ENCODE data around the gene SLC25A29.
"Not testable (repeated sequence)": the region's sequence is repeated elsewhere in the genome, so short reads cannot be mapped to it uniquely, and the experiment has no call there.

SLC25A29 gene

GRCh38 chr14:100330388-100330931 lies 24.2 kb upstream of the SLC25A29 start:
- DNase-seq, result no peak

- DNase-seq, result no peak
Measured at GRCh38 chr14:100330007-100330344, 23.7 kb upstream of the SLC25A29 start.

GRCh38 chr14:100329233-100330006 lies 23.2 kb upstream of the SLC25A29 start:
- DNase-seq, result no peak

- no peak for DNase-seq
Measured at GRCh38 chr14:100328495-100329163, 22.4 kb upstream of the SLC25A29 start.

- DNase-seq, result no peak
Measured at GRCh38 chr14:100327128-100327527, 20.9 kb upstream of the SLC25A29 start.

DNA sequence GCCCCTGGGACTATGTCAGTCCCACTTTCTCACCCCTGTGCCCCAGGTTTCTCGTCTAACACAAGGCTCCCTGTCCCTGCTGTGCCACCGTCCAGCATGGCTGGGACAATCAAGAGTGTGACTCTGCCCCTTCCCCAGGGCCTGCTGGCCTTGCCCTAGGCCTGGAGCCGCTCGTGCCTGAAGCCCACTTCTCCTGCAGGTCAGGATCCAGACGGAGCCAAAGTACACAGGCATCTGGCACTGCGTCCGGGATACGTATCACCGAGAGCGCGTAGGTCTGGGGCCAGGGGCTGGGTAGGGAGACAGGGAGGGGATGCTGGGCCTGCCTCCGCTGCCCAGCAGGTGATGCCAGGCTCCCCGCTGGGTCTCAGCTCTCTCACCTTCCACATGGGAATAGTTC lies 19.7 kb upstream of the SLC25A29 start:
- DNase-seq, result no peak

GRCh38 chr14:100325231-100325632 lies 19.0 kb upstream of the SLC25A29 start:
- no peak for DNase-seq

DNA sequence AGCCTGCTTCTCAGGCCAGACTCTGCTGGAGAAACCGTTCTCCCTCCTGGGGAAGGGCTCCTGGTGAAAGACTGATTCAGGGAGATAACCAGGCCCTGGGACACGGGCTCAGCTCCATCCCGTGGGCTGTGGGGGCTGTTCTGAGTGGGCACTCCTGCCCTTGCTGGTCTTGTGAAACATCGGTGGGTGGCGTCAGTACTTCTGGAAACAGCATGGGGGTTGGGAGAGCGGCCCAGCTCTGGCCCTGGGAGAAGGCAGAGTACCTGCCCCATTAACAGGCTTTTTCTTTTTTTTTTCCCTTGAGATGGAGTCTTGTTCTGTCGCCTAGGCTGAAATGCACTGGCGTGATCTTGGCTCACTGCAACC lies 17.7 kb upstream of the SLC25A29 start:
- DNase-seq, result no peak

GRCh38 chr14:100323121-100323941 lies 17.1 kb upstream of the SLC25A29 start, which contains the start of gene SLC25A47:
Gene SLC25A47, plus strand, starts transcription at chr14:100323339. Its CDS starts 76 bp downstream, at chr14:100323415.
- DNase-seq, result no peak

DNA sequence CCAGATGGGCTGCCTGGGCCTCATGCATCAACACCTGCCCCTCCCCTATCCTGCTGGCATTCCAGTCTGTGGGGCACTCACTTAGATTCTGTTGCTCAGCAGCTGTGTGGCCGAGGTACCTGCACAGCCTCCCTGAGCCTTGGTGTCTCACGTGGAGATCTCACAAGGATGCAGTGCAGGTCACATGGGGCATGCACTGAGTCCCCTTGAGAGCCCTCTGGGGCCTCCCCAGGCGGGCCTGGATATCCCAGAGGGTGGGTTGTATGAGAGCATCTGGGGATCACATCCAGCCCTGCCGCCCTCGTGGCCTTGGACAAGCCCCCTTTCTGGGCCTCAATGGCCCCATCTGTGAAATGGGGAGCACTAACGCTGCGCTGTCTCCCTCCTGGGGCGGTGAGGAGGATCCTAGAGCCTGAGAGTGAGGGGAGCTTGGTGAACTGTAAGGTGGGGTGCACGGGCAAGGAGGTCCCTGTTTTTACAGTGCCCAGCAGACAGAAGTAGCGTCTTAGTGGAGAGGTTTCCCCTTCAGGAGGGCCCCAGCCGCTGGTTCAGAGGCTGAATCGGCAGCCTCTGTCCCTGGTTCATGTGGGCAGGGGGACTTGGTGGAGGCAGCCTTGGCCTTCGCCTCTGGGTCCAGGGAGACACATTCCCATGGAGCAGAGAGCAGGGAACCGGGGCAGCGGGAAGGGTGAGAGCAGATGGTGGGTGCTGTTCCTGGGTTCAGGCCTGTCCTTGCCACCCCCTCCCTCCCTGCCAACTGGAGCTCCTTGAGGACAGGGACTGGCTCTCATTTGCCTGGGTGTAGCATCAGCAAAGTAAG lies 16.1 kb upstream of the SLC25A29 start:
- DNase-seq, result no peak

DNA sequence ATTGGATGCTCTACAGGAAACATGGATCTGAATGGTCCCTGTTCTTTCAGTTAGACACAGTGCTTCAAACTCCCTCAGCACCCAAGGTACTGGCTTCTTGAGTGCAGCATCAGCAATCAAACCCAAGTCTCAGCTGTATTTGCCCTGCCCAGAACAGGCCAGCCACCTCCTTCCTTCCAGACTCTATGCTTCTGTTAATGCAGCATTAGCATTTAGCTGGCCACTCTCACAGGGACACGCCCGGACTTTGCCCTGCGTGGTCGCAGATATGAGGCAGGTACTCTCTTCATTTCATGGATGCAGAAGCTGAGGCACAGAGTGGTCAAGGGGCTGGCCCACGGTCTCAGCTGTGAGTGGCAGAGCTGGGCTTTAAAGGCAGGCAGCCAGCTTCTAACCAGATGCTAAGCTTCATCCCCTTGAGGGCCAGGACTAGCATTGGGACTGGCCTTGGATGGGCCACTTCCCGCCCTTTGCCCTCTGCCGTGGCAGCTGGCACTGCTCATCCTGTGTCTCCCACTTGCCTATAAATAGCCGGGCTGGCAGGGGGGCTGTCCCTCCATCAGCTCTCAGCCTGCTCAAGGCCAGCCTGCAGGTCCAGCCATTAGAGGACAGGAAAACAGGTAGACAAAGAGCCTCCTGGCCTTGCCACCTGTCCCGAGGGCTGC lies 15.4 kb upstream of the SLC25A29 start:
- DNase-seq, result no peak

DNA sequence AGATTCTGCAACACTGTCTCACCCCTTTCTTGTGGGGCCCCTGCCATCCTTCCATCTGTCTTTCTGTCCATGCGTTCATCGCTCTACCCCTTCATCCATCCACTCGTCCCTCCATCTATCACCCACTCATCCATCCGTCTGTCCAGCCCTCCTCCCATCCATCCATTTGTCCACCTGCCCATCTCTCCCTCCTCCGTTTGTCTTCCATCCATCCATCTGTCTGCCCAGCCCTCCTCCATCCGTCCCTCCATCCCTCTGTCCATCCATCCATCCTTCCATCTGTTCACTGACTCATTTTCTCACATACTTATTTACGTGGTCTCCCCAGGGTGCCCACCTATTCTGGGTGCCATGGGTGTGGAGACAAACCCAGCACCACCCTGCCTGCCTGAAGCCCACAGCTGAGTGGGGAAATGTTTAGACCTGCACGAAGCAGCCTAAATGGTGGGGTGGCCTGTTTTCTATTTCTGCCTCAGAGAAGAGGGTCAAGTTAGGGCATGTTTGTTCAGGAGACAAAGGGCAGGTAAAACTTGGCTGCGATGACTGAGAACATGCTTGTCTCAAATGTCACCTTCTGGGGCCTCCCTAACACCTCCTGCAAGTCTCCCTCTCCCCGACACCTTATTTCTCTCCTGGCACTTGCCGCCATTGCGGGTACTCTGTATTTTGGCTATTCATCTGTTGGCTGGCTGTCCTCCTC lies 14.1 kb upstream of the SLC25A29 start:
- DNase-seq, result no peak

DNA sequence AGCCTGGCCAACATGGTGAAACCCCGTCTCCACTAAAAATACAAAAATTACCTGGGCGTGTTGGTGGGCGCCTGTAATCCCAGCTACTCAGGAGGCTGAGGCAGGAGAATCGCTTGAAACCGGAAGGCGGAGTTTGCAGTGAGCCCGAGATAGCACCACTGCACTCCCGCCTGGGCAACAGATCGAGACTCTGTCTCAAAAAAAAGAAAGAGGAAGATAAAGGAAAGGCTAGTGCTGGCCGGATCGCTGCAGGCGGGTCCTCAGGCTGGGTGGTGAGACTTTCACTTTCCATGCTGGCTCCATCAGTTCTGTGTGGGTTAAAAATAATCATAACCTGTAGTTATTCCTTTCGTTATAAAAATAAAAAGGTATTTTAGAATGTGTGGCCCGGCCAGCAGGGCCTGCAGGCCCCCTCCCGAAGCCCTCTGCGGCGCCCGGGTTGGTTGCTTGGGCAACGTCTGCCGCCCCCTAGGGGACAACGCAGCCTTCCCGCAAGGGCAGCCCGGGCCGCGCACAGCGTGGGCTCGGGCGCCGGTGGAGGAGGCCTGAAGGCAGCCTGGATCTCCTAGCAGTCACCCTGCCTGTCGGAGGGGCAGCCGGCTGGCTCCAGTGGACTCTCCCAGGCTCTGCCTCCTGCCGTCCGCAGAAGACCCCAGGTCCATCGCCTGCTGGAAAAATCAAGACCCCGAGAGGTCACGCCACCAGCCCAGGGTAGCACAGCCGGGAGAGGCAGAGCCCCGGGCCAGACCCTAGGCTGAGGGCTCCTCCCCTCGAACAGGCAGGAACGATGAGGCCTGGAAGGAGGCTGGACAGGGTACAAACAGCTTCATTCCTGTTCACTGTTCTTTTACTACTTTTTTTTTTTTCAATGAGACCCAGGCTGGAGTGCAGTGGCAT lies 11.9 kb upstream of the SLC25A29 start:
- peak; percentile 74 for DNase-seq

DNA sequence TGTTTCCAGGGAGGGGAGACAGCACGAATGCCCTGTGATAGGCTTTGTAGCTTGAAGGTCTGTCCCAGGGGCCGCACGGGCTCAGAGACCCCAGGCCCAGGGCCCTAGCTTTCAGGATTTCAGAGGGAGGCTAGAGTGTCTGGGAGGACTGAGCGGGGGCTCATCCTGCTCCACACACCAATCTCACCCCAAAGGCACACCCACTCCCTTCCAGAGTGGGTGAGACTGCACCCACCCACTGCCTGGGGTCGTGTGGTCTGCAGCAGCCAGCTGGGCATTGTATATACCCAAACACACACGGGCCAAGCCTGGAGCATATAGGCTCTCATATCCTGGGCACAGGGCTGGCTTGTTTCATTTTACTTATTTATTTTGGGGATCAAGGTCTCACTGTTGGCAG lies 11.1 kb upstream of the SLC25A29 start:
- DNase-seq, result no peak

DNA sequence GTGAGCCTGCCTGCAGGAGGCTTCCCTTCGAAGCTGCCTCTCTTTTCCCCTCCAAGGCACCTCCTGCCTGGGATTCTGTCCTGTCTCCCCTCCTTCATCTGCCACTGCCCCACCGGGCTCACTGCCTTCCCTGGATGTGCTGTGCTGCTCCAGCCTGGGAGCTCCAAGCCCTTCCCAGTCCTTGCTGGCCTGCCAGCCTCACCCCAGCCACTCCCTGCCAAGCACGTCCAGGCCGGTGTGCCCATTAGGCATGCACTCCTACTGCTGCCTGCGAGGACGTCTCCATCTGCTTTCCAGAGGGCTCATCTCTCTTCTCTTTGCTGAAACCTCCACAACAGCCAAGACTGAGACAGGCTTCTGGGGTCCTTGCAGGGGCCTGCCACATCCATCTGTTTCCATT lies 8.5 kb upstream of the SLC25A29 start:
- DNase-seq, result no peak

DNA sequence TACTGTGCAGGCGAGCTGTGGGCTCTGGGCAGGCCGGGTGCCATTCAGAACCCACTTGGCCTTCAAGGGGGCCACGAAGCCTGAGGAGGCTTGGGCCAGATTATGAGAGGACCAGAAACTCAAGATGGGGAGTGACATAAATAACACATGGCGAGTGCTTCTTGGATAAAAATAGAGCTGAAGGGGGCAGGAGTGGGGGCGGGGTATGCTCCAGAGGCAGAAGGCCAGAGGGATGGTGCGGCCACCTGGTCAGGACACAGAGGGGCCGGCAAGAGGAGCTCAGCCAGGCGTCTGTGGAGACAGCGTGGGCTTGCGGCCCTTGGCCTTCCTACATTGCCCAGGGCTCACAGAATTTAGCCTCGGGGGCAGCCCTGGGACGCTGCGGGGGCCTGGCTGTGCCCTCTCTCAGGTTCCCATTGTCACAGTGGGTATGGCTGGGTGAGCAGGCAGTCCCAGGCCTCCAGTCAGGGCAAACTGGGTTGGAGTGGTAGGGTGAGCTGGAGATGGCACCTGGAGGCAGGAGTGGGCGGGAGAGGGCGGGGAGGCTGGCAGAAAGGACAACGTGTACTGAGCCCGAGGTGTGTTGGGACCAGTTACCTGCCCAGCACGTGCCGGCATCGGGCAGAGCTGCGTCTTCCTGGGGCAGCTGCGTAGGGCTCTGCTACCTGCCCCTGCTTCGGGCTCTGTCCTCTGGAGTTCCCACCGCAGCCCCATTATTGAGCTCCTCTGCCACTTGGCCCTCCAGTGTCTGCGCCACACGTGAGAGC lies 7.4 kb upstream of the SLC25A29 start:
- no peak for DNase-seq

DNA sequence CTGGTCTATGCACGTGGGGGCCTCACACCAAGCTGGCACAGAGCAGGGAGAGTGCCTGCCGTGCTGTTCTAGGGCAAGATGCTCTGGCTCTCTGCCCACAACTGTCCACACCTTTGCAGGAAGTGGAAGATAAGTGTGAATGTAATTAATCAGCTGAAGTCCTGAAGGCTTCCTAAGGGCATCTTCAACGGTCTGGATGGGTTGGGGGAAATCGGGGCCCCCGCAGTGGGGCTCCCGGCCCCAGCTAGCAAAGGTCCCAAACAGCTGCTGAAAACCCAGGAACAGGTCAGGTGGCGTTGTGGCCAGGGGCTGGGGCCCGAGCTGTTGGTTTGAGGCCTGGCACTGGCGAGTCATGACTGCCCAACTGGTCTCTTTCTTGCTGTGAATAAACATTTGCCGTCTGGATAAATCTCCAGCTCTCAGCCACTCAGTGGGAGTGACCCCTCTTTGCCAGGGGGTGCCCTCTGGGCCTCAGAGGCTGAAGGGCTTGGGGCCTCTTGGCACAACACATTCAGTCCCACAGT lies 6.7 kb upstream of the SLC25A29 start:
- no peak for DNase-seq

- DNase-seq, result not testable (repeated sequence)
Measured at GRCh38 chr14:100312110-100312876, 6.0 kb upstream of the SLC25A29 start.

Measured in CD4-positive, alpha-beta T cell treated with Interleukin-21 for 1 hour (primary cell).